ENCODE results near the gene ACBD4.

The ACBD4 gene

DNA sequence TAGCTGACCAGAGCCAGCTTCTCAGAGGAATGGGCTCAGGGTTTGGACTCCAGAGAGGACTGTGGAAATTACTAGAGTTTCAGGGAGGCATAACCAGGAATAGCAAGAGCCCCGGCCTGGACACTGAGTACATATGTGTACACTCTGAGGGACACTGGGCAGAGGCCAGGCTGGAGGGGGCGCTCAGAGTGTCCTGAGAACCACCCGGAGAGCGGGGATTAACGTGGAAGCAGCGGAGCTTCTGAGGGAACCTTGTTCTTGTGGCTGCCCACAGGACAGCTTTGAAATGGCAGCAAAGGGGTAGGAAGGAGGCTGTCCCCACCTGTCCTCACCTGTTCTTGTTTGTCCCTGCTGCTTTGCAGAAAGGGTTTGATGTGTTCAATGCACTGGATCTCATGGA lies 31.0 kb upstream of the ACBD4 start:
- no peak for DNase-seq (ENCODE audit: low read depth)

- no peak for DNase-seq (ENCODE audit: low read depth)
Observed at GRCh38 chr17:45104907-45105624, 30.4 kb upstream of the ACBD4 start.

DNA sequence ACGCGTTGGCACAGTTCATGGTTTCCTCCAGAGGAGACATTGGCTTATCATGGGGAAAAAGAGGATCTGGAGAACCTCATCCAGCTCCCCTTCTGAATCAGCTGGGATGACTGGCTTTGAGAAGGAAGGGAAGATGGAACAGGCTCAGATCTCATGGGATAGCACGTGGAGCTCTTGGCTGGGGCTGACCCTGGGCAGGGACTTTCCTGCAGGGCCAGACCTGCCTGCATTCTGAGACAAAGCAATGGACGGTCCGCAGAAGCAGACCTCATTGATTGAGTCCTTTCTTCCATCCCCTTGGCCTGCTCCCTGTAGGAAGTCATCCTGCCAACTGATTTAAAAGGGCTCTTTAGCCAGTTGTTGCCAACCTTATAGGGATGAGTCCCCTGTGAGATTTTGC lies 29.4 kb upstream of the ACBD4 start:
- DNase-seq (ENCODE audit: low read depth), result no peak

- no peak for DNase-seq (ENCODE audit: low read depth)
Observed at GRCh38 chr17:45106582-45106981, 28.9 kb upstream of the ACBD4 start.

DNA sequence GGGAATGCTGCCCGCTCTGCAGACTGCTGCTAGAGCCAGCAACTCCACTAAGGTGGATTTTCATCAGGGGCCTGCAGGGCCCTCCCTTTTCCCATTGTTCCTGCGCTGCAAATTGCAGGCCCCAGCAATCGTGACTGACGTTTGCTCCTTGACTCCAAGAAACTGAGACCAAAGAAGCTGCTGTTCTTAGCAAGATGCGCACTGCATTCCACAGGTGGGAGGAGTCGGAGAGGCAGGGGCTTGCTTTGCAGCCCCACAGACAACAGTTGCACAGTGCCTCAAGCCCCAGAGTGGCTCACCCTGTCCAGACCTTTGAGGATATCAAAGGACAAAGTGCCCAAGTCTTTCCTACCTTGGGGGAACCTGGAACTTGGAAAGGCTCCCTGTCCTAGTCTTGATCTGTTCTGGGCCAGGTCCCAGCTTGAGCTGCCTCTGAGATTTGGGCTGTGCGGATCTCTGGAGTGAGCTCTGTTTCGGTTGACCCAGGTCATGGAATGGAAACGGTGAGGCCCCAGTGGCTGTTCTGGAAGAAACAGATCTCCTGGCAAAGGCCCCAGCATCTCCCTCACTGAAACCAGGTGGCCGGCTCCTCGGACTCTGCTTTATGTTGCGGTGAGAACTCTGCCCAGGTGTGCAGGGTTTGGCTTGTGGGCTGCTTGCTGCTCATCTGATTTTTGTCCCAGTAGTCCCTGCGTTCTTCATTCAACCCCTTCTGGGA lies 28.0 kb upstream of the ACBD4 start:
- DNase-seq (ENCODE audit: low read depth), result no peak

DNA sequence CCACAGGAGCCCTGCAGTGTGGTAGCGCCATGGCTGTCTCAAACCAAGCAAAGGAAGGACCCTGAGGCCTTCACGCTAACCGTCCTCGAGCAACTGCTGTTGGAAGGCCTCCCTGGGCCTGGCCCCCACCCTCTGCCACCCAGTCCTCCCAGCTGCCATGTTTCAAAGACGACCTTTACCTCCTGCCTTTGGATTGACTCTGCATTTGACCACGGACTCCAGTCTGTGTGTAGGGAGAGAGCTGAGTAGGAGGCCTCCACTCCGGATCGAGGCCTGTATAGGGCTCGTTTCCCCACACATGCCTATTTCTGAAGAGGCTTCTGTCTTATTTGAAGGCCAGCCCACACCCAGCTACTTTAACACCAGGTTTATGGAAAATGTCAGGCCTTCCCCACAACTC lies 27.4 kb upstream of the ACBD4 start:
- no peak for DNase-seq (ENCODE audit: low read depth)

GRCh38 chr17:45108595-45109521 lies 26.6 kb upstream of the ACBD4 start:
- no peak for DNase-seq (ENCODE audit: low read depth)

GRCh38 chr17:45110676-45111611 lies 24.5 kb upstream of the ACBD4 start:
- no peak for DNase-seq (ENCODE audit: low read depth)

GRCh38 chr17:45111850-45112249 lies 23.6 kb upstream of the ACBD4 start:
- no peak for DNase-seq (ENCODE audit: low read depth)

DNA sequence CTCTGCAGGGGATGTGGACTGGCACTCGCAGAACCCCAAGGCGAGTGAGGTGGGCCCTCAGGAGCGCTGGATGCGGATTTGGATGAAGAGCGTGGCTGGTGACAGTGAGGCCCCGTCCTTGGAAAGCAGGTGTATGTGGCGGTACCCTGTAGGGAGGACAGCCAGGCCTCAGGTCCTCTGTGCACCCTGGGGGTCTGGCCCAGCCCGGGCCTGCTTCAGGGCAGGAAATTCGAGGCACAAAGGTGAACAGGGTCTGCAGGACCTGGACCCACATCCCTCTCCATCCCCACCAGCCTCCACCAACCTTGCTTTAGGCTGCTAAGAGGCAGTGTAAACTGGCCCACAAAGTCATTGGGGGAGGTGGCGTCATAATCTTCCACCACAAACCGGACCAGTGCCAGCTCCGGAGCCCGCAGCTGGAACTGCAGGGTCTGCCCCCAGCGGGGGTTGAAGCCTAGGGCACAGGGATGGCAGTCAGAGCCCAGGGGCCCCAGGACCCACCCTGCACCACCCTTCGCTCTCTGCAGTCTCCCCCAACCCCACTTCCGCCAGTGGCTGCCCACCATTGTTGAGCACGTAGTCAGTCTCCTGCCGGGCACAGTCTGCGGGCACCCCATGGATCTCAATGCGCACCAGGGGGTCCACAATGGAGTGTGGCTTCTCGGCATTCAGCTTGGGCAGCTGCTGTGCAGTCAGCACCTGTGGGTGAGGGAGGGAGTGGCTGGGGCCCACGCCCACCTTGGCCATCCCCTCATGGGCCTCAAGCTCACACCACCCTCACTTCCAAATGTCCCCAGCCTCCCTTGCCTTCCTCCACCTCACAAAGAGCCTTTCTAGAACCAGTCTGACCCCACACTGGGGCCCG lies 22.7 kb upstream of the ACBD4 start:
- no peak for DNase-seq (ENCODE audit: low read depth)

GRCh38 chr17:45113424-45113754 lies 22.1 kb upstream of the ACBD4 start:
- DNase-seq (ENCODE audit: low read depth), result no peak

DNA sequence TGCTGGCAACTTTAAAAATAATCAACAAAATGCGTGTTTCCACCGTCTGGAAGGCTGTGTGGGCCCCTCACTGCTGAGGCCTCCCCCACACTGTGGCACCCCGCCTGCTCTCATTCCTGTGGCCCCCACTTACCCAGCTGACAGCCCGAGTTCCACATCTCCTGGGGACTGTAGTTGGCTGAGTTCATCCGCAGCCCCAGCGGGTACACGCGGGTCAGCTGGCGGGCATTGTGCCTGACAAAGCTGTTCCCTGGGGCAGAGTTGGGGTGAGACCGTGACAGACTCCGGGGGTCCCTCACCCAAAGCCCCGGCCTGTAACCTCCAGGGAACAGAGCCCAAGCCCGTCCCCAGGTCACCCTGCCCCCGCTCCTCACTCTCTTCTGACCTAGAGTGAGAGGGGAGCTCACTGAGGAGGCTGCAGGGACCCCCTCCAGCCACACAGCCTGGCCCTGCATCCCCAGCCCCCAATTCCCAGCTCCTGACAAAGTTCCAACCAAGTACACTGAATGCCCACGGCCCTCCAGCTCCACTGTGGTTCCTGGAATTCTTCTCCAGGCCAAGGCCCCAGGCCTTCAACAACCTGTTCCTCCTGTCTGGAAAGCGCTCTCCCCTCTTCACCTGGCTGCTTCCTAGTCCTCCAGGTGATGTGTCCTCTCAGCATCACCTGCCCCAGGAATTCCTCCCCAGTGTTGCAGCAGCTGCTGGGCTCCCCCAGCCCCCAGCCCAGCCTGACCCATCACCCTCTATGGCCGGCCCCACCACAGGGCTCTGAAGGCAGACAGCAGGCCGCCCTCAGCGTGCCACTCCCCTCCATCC lies 21.2 kb upstream of the ACBD4 start:
- DNase-seq (ENCODE audit: low read depth), result no peak

GRCh38 chr17:45115015-45115625 lies 20.4 kb upstream of the ACBD4 start:
- DNase-seq (ENCODE audit: low read depth), result no peak

GRCh38 chr17:45115871-45116270 lies 19.6 kb upstream of the ACBD4 start:
- DNase-seq (ENCODE audit: low read depth), result no peak

GRCh38 chr17:45116434-45117016 lies 19.0 kb upstream of the ACBD4 start:
- no peak for DNase-seq (ENCODE audit: low read depth)

DNA sequence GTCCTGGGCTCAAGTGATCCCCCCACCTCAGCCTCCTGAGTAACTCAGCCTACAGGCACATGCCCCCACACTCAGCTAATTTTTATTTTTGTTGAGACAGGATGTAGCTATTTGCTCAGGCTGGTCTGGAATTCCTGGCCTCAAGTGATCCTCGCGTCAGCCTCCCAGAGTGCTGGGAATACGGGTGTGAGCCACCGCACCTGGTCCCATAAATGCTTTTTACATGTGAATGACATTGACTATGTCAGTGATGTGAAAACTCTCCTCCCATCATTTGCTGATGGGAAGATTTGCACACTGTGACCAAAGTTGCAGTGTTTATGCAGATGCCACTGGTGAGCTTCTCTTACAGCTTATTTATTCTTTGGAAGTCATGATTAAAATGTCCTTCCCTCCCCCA lies 18.2 kb upstream of the ACBD4 start:
- no peak for DNase-seq (ENCODE audit: low read depth)

- no peak for DNase-seq (ENCODE audit: low read depth)
Observed at GRCh38 chr17:45117848-45118646, 17.4 kb upstream of the ACBD4 start.

DNA sequence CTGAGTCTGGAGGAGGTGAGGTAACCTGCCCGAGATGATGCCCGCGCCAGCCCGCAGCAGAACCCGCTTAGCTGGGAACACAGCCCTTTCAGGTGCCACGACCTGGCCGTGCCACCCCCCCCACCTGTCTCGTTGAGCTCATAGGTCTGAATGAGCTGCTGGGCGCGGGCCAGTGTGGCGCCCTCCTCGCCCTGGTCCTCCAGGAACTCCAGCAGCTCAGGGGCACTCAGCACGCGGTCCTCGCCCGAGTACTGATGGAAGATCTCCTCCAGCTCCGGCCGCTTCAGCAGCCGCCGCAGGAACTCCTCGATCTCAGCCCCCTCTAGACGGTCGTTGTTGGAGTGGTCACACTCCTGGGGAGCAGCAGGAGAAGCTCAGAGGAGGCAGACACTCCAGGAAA lies 16.8 kb upstream of the ACBD4 start:
- no peak for DNase-seq (ENCODE audit: low read depth)

Data from stimulated activated CD8-positive, alpha-beta memory T cell treated with anti-CD3 and anti-CD28 coated beads, Interleukin-7, amount 100 ng/mL, for 24 hours (primary cell).